ENCODE results near the gene NCEH1.

NCEH1 gene

DNA sequence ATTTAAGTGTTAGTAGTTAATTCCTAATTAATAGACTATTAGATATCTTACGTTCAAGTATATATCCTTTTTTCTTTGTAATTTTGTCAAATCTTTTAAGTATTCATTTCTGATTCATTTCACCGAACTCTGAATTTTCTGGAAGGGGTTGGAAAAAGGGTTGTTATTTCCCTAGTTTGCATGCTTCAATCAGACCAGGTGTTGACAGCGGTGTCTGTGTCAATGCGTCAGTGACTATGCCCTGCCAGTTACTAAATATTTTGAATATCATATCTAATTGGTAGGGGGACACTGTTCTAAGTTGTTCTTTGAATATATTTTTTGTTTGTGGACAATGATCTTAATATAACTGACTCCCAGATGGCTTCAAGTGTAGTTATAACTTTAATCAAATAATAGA is 124.9 kb downstream of the NCEH1 start:
- Histone ChIP-seq H3K36me3 (no peaks in the 10 kb centered on the region), H3K4me1 (peaks cover 8 to 74% (median 26%) of the 10 kb centered on the region in 10 experiments; a peak in 18 of 20 replicates)

DNA sequence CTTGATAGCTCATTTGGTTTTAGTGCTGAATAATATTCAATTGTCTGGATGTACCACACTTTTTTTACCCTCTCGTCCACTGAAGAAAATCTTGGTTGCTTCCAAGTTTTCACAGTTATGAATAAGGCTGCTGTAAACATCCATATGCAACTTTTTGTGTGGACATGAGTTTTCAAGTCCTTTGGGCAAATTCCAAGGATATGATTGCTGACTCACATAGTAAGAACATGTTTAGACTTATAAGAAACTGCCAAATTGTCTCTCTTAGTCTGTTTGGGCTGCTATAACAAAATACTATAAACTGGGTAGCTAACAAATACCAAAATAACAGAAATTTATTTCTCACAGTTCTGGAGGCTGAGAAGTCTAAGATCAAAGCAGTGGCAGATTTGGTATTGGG is 128.2 kb downstream of the NCEH1 start:
- H3K27ac ChIP-seq = peak overlapping the region in 1 of 11 experiments; percentile 90; a peak in 1 of 22 replicates

More for the DNA sequence above, 124.9 kb downstream of the NCEH1 start:
- H3K27ac ChIP-seq = peak overlapping the region in 7 of 11 experiments; percentile 19 to 90 (median 68); a peak in 10 of 22 replicates
- H3K9ac ChIP-seq = peak overlapping the region in 3 of 11 experiments; percentile 45 to 79 (median 59); a peak in 1 of 22 replicates
- H3K9me3 ChIP-seq (replicated peaks in 1 of 11) = peaks cover 14 to 37% (median 26%) of the 10 kb centered on the region in 11 experiments; a peak in 21 of 22 replicates
- no peaks in the 10 kb centered on the region for H3K27me3 ChIP-seq
- H3K4me2 ChIP-seq = peak overlapping the region in 9 of 11 experiments; percentile 17 to 83 (median 47); a peak in 13 of 22 replicates
- no peak for TF ChIP-seq Cebpa-rat (IDR thresholded peaks at IDR 0.05)
- H4K20me1 ChIP-seq = no peaks in the 10 kb centered on the region
- no peak overlapping the region for H3K4me3 ChIP-seq

GRCh38 chr3:172581757-172582166 is 129.1 kb downstream of the NCEH1 start:
- peaks cover 0 to 13% (median 0%) of the 10 kb centered on the region in 11 experiments; a peak in 3 of 22 replicates for H3K9me3 ChIP-seq (replicated peaks in 1 of 11)
- no peaks in the 10 kb centered on the region for H3K27me3 ChIP-seq
- TF ChIP-seq Cebpa-rat (IDR thresholded peaks at IDR 0.05) = no peak
- H3K4me1 ChIP-seq = peaks cover 30 to 96% (median 61%) of the 10 kb centered on the region in 10 experiments
- H4K20me1 ChIP-seq = no peaks in the 10 kb centered on the region
- H3K4me2 ChIP-seq = peak overlapping the region in 7 of 11 experiments; percentile 75 to 93 (median 82); a peak in 13 of 22 replicates
- no peaks in the 10 kb centered on the region for H3K36me3 ChIP-seq
- H3K9ac ChIP-seq = no peak overlapping the region
- peak overlapping the region in 5 of 11 experiments; percentile 6 to 90 (median 73); a peak in 5 of 22 replicates for H3K27ac ChIP-seq
- H3K4me3 ChIP-seq = no peak overlapping the region

More for the DNA sequence above, 128.2 kb downstream of the NCEH1 start:
- Histone ChIP-seq H3K9me3 (replicated peaks in 1 of 11) (0 out of 22 replicates have a peak, but pooled peaks cover 0 to 8% (median 0%) of the 10 kb centered on the region in 11 experiments), H3K36me3 (no peaks in the 10 kb centered on the region), H3K27me3 (no peaks in the 10 kb centered on the region), H3K4me3 (no peak overlapping the region), H3K9ac (no peak overlapping the region), H4K20me1 (no peaks in the 10 kb centered on the region), H3K4me2 (peak overlapping the region in 2 of 11 experiments; percentile 85 to 93; a peak in 3 of 22 replicates), H3K4me1 (peaks cover 29 to 99% (median 57%) of the 10 kb centered on the region in 10 experiments)
- TF ChIP-seq Cebpa-rat (IDR thresholded peaks at IDR 0.05) = no peak

GRCh38 chr3:172580680-172581401 is 130.0 kb downstream of the NCEH1 start:
- H3K9me3 ChIP-seq (replicated peaks in 1 of 11) = peaks cover 0 to 23% (median 0%) of the 10 kb centered on the region in 11 experiments; a peak in 4 of 22 replicates
- H3K36me3 ChIP-seq = no peaks in the 10 kb centered on the region
- peak overlapping the region in 1 of 10 experiments; percentile 11; a peak in 2 of 20 replicates for H3K4me3 ChIP-seq
- peak overlapping the region in 8 of 11 experiments; percentile 55 to 90 (median 72); a peak in 17 of 22 replicates for H3K27ac ChIP-seq
- no peaks in the 10 kb centered on the region for H4K20me1 ChIP-seq
- H3K27me3 ChIP-seq = no peaks in the 10 kb centered on the region
- peaks cover 22 to 87% (median 52%) of the 10 kb centered on the region in 10 experiments for H3K4me1 ChIP-seq
- peak overlapping the region; percentile 21 to 93 (median 79); a peak in 21 of 22 replicates for H3K4me2 ChIP-seq
- no peak for TF ChIP-seq Cebpa-rat (IDR thresholded peaks at IDR 0.05)
- peak overlapping the region in 6 of 11 experiments; percentile 4 to 70 (median 50); a peak in 11 of 22 replicates for H3K9ac ChIP-seq

Measured in BLaER1 treated with 17β-estradiol and CSF1 and Interleukin-3, amounts not matched to agents 10 nM and 100 nM (cell line).